Measurements from ENCODE around the gene LRRC8A.

- no peak for TF ChIP-seq POLR2AphosphoS5 (IDR thresholded peaks at IDR 0.05; ENCODE audit: low read depth, low read length)
- TF ChIP-seq CTCF (IDR thresholded peaks at IDR 0.05), result no peak
- no peak for TF ChIP-seq EZH2phosphoT487 (IDR thresholded peaks at IDR 0.05; ENCODE audit: borderline replicate concordance, low read depth)
Observed at GRCh38 chr9:128899566-128900322, 17.8 kb downstream of the LRRC8A start.
